Limb (tissue), 2 donors: ENCODE measurements around the gene DUSP22.

Source experiments
- DNase-seq, 2 donors: peaks; one replicate each; pipeline ENCODE4 v3.0.0-alpha.2; 2016; ENCODE audit errors: extremely low spot score in 2 of 2

Gene DUSP22

DNA sequence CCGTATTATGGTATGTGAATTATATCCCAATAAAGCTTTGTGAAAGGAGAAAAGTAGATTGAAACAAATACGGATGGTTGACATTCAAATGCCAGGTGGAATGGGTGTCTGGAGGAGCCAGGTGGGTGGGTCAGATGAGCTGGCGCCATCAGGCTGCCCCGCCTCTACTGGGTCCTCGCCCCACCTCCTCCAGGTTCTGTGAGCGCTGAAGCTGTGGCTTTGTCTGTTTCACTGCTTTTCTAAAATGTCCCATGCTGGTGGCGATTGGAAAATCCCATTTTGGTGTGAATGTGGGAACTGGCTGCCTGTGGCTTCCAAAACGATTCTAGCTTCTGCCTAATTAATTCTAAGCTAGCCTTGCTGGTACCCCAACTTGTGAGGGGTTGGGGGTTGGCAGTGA is 16.5 kb downstream of the DUSP22 start:
- DNase-seq, result no peak

DNA sequence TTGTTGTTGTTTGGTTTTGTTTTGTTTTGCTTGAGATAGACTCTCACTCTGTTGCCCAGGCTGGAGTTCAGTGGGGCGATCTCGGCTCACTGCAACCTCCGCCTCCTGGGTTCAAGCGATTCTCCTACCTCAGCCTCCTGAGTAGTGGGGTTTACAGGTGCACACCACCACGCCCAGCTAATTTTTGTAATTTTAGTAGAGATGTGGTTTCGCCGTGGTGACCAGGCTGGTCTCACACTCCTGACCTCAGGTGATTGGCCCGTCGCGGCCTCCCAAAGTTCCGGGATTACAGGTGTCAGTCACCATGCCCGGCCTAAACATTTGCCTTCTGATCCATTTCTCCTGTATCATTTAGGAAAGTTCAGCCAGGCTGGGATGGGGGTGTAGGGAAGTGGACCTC is 17.7 kb downstream of the DUSP22 start:
- no peak for DNase-seq

DNA sequence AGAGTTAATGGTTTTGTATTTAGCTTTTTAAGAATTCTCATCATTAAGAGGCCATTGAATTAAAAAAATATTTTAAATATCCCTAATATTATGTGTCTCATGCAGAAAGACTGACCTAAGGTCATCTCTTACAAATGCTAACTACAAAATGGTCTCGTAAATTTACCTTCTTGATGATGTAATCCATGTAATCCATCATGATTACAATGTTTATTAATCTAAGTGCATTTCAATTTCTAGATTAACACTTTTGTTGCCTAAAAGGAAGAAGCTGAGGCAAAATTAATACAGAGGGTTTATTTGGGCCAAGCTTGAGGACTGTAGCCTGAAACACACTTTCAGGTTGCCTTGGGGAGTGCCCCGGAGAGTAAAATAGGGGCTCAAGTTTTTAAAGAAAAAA is 18.4 kb downstream of the DUSP22 start:
- no peak for DNase-seq

DNA sequence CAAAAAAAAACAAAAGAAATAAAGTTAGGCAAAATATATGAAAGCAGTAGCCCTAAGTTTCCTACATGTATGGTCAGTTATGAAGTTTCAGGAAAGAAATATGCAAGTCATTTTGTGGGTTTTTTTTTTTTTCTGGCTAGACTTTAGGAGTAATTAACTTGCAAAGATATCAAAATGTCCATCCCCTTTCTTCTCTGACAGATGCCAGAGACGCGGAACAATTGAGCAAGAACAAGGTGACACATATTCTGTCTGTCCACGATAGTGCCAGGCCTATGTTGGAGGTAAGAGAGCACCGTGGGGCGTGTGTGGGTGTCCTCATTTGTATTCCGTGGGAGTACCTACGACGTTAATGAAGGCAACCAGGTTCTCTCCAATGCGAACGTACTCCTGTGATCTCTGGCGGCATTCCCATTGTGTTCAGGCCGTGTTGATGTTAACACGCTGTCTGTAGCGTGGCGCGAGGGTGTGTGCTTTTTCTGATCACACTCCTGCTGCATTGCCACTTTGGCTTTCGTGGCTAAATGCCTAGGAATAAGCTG is 19.5 kb downstream of the DUSP22 start:
- no peak for DNase-seq

DNA sequence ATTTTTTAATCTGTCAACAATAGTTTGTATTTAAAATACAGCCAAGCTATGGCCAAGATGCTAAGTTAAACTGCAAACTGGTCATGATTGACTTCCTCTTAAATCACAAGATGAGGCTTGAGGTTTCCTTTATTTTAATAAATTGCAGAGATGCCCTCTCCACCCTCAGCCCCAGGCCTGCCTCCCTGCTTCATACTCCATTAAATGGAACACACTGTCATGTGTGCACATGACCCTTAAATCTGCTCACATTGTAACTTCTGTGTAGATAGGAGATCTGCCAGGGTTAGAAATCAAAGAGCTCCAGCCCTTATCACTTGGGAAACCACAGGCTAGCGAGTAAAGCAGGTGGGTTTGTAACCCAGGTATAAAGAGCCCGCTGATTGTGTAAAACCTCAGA is 20.8 kb downstream of the DUSP22 start:
- no peak for DNase-seq

DNA sequence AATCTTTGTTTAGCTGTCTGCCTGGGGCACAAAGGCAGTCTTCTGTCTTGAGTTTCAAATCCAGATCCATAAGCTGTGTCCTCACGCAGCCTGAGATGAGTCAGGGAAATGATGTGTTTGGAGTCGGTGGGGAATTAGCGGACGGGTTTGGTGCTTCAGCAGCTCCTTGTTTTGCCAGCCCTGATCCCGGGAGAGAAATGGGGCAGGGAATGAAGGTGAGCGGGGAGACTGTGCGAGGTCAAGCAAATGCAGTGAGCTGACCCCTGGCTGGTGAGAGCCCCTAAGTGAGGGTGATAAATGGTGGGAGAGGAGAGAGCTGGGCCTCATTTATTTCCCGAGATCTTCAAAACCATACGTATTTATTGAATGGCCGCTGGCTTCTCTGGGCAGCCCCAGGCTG is 21.6 kb downstream of the DUSP22 start:
- DNase-seq, result no peak

DNA sequence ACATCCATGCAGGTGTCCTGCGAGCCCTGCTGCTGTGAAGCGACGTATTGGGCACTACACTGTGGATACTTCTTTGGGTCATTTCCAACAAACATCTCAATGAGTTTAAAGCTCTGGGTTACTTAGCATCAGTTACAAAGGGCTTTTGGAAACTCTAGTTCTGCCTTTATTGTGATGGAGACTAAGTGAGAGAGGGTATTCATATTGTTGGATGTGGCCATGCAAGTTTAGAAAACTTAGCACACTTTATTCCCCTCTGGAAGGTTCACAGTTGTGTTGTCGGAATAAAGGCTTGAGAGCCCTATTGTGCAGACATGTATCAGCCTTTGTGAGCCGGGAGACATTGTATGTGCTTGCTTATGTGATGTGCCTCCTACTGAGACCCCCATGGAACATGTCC is 22.1 kb downstream of the DUSP22 start:
- DNase-seq, result no peak

DNA sequence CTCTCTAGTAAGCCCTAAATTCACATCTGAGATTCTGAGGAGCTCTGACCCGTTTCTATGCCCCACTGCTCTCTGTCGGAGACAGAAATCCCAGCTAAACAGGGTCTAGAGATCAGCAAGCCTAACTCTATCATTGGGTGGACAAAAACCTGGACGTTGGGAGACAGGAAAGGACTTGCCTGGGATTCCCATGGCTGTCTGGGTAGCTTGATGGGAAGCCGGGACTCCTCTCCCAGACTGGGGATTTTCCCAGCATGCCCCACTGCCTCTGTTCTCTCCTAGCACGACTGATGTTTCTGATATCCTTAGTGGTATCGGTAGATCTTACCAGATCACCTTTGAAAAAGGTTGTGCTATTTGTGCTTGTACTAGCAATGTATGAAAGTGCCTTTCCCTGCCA is 22.9 kb downstream of the DUSP22 start:
- DNase-seq, result no peak

DNA sequence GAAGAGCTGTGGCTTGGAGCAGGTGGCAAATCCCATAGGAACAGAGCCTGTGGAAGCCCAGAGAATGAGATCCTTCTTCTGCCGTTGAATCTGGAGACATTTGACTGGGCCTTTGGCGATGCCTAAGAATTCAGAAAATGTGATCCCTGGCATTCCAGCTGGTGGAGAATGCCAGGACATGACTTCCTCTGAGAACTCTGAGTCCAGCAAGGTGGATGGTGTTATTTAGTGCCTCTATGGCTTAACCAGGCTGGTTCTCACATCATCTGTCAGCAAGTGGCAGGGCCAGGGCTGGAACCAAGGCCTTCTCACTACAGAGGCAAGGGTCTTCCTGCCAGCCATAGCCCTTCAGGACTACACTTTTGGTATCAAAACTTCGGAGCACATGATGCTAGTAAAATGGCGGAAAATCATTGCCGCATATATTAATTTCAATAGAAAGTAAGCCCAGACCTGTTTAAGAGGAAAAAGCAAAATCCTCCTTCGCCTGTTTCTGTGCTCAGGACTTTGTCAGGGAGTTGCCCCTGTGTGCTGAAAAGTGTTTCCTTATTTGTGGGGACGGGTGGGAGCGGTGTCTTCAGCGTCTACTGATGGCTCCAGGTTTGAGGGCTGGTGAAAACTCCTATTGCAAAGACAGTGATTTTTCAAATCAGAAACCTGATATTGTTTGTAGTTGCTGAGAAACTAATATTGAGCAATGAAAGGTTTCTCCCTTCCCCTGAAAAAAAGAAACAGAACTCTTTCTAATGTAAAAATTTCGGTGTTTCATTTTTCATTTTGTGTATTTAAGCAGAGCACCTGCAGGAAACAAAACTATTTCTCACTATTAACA is 23.9 kb downstream of the DUSP22 start:
- no peak for DNase-seq

DNA sequence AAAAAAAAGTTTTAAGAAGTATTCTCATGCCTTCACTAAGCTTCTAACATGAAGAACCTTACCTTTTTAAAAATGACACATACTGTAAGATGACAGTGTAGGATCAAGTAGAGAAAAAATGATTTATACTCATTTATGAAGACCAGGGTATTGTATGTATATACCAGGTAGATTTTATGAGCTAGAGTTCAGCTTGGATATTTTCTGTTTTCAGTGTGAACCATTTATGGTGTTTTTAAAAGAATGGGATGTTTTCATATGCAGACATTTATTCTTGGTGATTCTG is 24.4 kb downstream of the DUSP22 start:
- no peak for DNase-seq

DNA sequence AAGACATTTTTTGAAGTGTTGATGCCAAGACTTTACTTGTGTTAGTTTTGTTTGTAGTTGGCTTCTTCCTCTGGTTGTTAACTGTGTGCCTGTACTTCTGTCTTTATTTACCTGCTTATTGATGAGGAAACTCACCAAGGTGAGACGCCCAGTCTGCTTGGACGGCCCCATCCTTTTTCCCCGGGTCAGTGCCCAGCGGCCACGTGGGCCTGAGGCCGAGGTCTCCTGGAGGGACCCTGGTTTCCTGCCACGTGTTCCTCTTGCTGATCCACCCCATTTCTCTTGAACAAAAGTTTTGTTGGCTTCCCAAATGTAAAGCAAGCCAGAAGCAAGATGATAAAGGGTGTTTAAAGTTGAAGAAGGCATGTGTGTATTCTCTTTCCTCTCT is 24.8 kb downstream of the DUSP22 start:
- no peak for DNase-seq

DNA sequence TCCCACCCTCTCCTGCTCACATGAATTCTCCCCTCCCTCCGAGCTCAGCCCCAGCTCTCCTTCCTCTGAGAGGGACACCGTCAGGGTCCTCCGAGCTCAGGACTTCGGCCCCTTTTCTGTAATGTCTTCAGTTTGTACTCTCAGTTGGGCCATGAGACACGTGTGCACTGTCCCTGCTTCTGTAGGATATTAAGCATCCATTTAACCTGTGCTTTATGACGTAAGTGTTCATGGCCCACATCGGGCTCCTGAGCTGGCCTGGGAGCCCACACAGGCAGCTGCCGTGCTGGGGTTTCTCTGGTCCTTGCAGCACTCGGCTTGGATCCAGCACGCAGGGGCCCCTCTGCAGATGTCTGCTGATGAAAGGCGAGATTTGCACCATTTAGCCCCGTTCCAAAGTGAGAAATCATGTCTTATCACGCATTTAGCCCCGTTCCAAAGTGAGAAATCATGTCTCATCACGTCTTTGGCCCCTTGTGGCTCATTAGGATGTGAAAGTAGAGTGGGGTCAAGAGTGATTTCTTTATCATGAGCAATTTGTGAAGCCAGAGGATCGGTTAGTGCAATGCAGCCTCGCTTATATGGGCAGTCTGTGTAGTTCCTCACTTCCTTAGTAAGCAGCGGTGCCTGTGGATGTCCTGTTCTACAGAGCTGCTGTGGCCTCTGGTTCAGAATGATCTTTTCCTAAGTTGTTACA is 25.3 kb downstream of the DUSP22 start:
- no peak for DNase-seq

DNA sequence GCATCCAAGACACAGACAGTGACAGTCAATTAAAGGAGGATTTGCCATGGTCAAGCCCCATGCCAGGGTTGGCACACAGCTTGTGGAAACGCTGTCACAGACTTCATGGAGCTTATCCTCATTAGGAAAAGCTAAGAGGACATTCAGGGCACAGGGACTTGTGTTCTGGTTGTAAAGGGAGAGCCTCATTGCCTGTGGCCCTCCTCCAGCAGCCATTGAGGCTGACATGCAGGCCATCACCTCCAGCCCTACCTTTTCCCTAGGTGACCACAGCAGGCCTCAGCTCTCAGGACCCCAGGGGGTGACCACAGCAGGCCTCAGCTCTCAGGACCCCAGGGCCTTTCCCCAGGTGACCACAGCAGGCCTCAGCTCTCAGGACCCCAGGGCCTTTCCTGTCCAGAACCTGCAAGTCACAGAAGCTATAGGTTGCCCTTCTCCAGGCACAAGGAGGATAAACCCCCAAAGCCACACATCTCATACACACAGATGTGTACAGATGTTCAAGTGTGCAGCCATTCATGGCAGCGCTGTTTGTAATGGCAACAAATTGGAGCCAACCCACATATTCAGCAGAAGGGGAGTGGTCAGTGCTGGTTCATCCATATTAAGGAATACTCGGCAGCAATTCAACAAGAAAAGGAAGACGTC is 26.1 kb downstream of the DUSP22 start:
- DNase-seq, result no peak

DNA sequence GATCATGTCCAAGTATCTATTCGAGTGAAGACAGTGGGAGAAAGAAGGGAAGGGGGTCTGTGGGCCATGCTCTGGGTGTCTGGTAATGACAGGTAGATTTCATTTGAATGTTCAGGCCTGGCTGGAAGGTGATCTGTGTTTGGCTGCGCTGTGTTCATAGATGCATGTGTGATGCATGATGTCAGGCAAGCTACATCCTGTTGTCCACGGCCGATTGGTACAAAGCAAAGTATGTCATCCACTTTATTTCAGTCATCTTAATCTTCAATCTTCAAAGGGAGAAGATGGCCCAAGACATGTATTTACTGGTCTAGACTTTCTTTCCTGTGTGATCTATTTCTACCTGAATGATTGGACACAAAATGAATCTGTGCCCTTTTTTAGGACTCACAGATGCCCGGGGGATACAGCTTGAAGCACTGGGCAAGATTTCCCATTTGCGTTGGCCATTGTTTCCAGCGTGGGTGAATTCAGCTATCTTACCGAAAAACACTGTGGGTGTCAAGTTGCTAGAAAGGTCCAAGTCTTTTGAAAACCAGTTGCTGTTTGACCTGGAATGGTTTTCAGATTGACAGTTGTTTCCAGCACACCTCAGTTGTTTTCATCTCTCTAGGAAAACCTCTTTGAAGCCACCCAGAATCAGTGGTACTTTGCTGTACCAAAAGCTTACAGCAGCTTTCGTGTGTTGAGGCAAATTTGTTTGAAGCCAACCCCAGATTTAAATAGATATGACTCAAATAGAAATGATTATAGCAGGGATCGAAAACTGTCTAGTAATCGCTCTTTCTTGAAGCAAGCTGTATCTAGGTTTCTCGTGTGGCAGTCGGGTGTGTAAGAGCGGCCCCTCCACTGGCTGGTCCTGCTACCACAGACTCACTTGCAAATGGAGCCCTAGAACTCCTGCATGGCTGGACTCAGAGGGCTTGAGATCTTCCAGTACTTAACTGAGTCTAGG is 27.2 kb downstream of the DUSP22 start:
- DNase-seq, result no peak

DNA sequence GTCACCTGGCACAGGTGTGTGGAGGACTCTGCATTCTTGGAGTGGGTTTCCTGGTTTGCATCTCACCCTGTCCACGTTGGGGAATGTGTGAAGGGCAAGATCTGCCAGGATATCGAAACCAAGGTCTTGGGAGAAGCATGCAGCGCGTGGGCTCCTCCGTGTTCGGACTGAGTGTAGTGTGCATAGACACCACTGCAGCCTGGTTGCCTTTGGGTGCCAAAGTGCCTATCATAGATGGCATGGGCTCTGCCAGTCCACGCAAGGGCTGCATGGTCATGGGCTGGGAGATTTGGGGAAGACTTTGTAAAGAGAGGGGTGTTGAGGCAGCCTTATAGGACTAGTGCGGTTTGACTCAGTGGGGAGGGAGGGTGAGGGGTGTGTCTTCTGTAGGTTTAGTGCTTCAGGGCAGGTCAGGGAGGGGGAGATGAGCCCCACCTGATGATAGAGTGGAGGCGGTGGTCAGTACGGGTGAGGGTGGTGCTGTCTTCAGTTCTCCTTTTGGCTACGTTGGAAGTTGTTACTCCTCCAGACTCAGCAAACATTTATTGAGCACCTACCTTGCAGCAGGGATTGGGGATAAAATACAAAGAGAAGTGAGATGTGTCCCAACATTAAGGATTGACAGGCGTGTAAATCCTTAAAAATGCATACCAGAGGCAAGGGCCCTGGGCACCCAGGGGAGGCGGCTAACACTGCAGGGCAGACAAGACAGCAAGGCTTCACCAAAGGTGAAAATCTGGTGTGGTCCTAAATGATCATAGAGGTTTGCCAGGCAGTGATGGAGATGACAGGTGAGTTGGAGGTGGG is 28.3 kb downstream of the DUSP22 start:
- no peak for DNase-seq

DNA sequence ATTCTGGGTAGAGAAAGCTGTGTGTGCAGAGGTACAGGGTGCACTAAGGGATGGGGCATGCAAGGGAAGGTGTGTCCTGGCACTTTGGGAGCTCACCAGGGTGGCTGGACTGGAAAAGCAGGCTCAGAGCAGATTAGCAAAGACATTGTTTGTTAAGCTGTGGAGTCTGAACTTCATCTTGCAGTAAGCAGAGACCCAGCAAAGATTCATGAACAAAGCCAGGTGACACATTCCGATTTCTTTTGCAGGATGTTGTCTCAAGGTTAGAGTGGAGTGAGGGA is 28.8 kb downstream of the DUSP22 start:
- DNase-seq, result no peak

DNA sequence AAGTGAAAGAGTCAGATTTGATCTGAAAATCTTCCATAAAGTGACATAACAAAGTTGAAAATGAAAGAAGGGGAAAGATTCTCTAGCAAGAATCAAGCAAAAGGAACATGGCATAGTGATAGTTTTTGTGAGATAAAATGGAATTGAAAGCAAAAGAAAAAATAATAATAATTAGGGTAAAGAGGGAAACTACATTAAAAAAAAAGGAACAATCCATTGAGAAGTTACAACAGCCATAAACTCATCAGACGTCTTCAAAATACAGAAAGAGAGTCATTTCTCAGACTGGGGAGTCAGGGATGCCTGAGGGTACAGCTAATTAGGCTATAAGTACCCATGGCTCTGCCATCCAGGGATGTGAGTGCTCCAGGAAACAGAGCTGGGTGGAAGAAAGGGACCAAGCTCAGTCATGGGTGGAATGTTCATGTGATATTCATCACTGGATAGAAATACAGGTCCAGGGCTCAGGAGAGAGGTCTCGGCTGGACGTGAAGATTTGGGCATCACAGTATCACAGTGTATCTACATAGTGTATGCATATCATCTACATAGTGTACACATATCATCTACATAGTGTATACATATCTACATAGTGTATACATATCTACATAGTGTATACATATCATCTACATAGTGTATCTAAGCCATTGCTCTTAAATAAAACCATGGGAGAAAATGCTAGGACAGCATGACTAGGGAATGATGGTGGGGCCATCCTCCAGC is 29.4 kb downstream of the DUSP22 start:
- DNase-seq, result no peak

DNA sequence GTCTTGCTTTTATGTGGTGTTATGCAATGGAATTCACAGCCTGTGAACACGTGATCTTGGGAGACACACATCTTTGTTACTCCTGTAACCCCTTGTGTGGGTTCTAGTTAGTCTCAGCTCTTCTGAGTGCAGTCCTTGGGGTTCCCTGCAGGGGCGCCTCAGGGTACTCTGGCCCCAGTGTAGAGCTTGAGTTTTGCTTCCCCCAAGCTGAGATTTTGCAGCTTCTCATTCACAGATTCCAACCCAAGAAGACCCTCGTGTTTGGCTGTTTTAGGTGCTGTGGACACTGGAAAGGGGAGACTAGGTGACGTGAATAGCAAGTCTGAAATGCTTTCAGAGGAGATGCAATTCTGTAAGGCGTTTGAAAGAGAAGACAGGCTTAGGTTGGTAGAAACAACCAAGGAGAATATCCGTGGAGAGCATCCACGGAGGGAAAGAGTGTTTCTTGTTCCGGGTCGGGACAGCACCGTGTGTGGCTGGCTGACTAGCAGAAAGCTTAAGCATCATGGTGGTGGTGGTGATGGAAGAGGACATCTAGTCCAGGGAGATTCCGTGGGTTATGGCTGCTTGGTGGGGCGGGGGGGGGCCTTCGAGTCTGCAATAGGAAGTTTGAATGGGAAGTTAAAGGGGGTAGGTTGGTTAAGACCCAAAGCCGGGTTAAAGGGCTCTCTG is 30.1 kb downstream of the DUSP22 start:
- DNase-seq, result no peak

DNA sequence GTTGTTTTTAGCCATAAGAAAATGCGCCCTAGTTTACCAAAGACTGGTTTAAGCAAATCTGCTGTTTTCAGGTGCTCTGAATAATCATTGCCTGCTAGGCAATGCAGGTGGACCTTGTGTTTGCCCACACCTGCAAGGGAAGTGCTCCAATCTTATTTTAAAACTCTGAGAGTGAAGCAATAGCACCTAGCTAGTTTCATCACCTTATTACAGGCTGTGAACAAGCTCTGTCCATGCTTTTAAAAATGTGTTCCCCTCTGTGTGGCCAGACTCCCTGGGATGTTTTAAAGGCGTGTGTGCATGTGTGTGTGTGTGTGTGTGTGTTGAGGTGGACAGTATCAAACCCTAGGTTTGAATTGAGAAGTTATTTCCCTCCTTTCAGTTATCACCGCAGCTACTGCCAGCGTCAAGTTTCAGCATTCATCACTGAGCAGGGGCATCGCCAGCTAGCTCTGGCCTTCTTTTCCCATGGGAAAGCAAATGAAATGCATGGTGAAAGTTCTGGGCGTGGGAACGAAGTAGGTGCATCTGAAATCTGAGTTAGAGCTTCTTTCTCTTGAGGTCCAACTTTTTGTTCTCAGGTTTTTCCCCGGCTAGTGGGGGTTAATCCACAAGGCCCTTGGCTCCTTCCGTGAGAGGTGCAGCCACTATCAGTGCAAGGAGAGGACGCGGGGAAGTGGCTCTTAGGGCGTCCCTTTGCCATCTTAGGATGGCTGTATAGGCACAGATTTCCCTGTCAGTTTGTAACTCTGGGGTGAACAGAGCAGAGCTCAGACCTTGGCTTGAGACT is 30.8 kb downstream of the DUSP22 start:
- DNase-seq, result no peak
